Neural cell (in vitro differentiated cells): ENCODE data around the gene SPATA13. TPM values are rescaled to one million over a fixed set of nuclear protein-coding genes. Genes with fewer than 3 reads are reported as not detected.
A peak's percentile ranks its signal among the peaks of the same experiment; 100 is the strongest.
"Not testable (repeated sequence)": the region's sequence is repeated elsewhere in the genome, so short reads cannot be mapped to it uniquely, and the experiment has no call there.

ENCODE experiments used
- H2AFZ ChIP-seq: fragments of 200-600, 300-800 bp; sonication (generic), shearing (Covaris generic); 2 replicates; pipeline ENCODE4 v1.6.0; 2014; ENCODE audit warnings: low read depth, mild to moderate bottlenecking, antibody characterized with exemption, low read length, moderate library complexity
- H3F3A ChIP-seq: fragments of 200-600 bp; shearing (Covaris generic); 2 replicates; pipeline ENCODE4 v1.6.1; 2016; ENCODE audit warnings: mild to moderate bottlenecking, moderate library complexity, mixed read lengths, antibody characterized with exemption, low read length; ENCODE audit not compliant: insufficient read depth, poor library complexity, severe bottlenecking
- H3K27ac ChIP-seq: fragments of 200-600, 300-800 bp; sonication (generic), shearing (Covaris generic); 2 replicates; pipeline ENCODE4 v1.5.1; 2014; ENCODE audit warnings: mild to moderate bottlenecking, low read length, moderate library complexity
- H3K27me3 ChIP-seq: fragments of 300-800, 200-600 bp; sonication (generic), shearing (Covaris generic); 2 replicates; pipeline ENCODE4 v1.6.0; 2014; ENCODE audit warnings: mild to moderate bottlenecking, low read depth, low read length, moderate library complexity; ENCODE audit not compliant: insufficient read depth
- H3K36me3 ChIP-seq: fragments of 300-800, 200-600 bp; sonication (generic), shearing (Covaris generic); 2 replicates; pipeline ENCODE4 v1.5.1; 2014; ENCODE audit warnings: mild to moderate bottlenecking, antibody characterized with exemption, low read length, moderate library complexity; ENCODE audit not compliant: insufficient read depth
- H3K4me2 ChIP-seq: fragments of 300-800, 200-600 bp; sonication (generic), shearing (Covaris generic); 2 replicates; pipeline ENCODE4 v1.6.0; 2014; ENCODE audit warnings: mild to moderate bottlenecking, low read length
- H3K4me3 ChIP-seq: fragments of 300-800, 200-600 bp; sonication (generic), shearing (Covaris generic); 2 replicates; pipeline ENCODE4 v1.5.1; 2014; ENCODE audit warnings: mild to moderate bottlenecking, low read length, moderate library complexity
- H3K79me2 ChIP-seq: fragments of 200-600 bp; shearing (Covaris generic); replicated peaks from 2 replicates; pipeline ENCODE4 v1.6.0; 2014; ENCODE audit warnings: mild to moderate bottlenecking, low read length, moderate library complexity; ENCODE audit not compliant: insufficient read depth
- H3K9ac ChIP-seq: fragments of 300-800, 200-600 bp; sonication (generic), shearing (Covaris generic); 2 replicates; pipeline ENCODE4 v1.6.1; 2016; ENCODE audit warnings: mild to moderate bottlenecking, low read length, mixed read lengths
- H3K9me2 ChIP-seq: fragments of 200-600 bp; shearing (Covaris generic); 2 replicates; pipeline ENCODE4 v1.6.1; 2016; ENCODE audit warnings: mild to moderate bottlenecking, low read length, mixed read lengths; ENCODE audit not compliant: insufficient read depth
- H3K9me3 ChIP-seq: fragments of 200-600, 300-800 bp; sonication (generic), shearing (Covaris generic); 2 replicates; pipeline ENCODE4 v1.6.1; 2016; ENCODE audit warnings: mild to moderate bottlenecking, mixed run types, low read length, moderate library complexity, mixed read lengths
- H4K20me1 ChIP-seq: fragments of 200-600 bp; shearing (Covaris generic); 2 replicates; pipeline ENCODE4 v1.6.1; 2016; ENCODE audit warnings: mild to moderate bottlenecking, mixed run types; ENCODE audit not compliant: insufficient read depth
- EP300 ChIP-seq: fragments of 450-650 bp; conservative IDR thresholded peaks from 2 replicates; pipeline ENCODE4 v1.6.1; 2014; ENCODE audit warnings: antibody characterized with exemption, mild to moderate bottlenecking, moderate library complexity; ENCODE audit not compliant: poor library complexity, severe bottlenecking
- EZH2 ChIP-seq: fragments of 200-600, 300-800 bp; shearing (Covaris generic), sonication (generic); IDR thresholded peaks from 2 replicates; pipeline ENCODE4 v1.6.1; 2014; ENCODE audit warnings: antibody characterized with exemption, low read length, borderline replicate concordance, mild to moderate bottlenecking; ENCODE audit not compliant: insufficient read depth, poor library complexity, severe bottlenecking
- MXI1 ChIP-seq: fragments of 450-650 bp; conservative IDR thresholded peaks from 2 replicates; pipeline ENCODE4 v1.6.1; 2014; ENCODE audit warnings: antibody characterized with exemption, mild to moderate bottlenecking; ENCODE audit not compliant: poor library complexity, severe bottlenecking
- POLR2AphosphoS5 ChIP-seq: IDR thresholded peaks from 2 replicates; pipeline ENCODE4 v1.6.1; 2012
- RAD21 ChIP-seq: fragments of 450-650 bp; conservative IDR thresholded peaks from 2 replicates; pipeline ENCODE4 v1.6.1; 2014; ENCODE audit warnings: antibody characterized with exemption, mild to moderate bottlenecking, moderate library complexity
- SMC3 ChIP-seq: fragments of 450-650 bp; conservative IDR thresholded peaks from 2 replicates; pipeline ENCODE4 v1.6.1; 2014; ENCODE audit warnings: antibody characterized with exemption, mild to moderate bottlenecking, moderate library complexity; ENCODE audit not compliant: poor library complexity
- TAF1 ChIP-seq: IDR thresholded peaks from 2 replicates; pipeline ENCODE4 v1.6.1; 2012; ENCODE audit warnings: low read depth
- polyA plus RNA-seq: library from polyadenylated mRNA; depleted of rRNA; stranded (reverse); fragments of >200 nt; gene quantifications from 2 replicates; pipeline ENCODE4 v1.2.3, GENCODE V29; 2014
- TF ChIP-seq, protein P1 (sequence below): IDR thresholded peaks from 2 replicates; pipeline ENCODE4 v1.6.1; 2012; ENCODE audit warnings: borderline replicate concordance
- TF ChIP-seq, protein P2 (sequence below): fragments of 450-650 bp; IDR thresholded peaks from 2 replicates; pipeline ENCODE4 v1.5.1; 2014; ENCODE audit warnings: antibody characterized with exemption, mild to moderate bottlenecking, moderate library complexity; ENCODE audit not compliant: poor library complexity, severe bottlenecking

Gene SPATA13
- polyA plus RNA-seq, 1 donor from 2014 or later: 15.5 TPM

DNA sequence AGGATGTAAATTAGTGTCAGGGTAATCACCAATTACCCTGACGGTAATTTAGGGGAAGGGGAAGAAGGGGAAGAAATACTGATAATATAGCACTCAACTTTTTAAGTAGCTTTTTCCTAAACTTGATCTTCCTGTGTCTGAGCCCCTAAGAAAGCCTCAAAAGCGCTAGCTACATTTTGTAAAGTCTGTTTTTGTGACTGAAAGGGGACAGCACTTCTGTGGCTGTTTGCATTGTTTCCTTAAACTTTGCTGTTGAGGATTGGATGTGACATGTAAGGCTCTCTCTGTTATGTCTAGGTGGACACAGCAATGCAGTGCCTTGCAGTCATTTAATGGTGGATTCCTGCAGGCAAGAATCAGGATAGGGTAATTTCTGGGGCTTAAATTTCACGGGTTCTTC lies 42.8 kb downstream of the SPATA13 start:
- H3K36me3 ChIP-seq: no peaks in the 10 kb centered on the region
- no peak overlapping the region for H3K27ac ChIP-seq
- no peak overlapping the region for H3K9ac ChIP-seq
- TF ChIP-seq EP300 (no peak), MXI1 (no peak), EZH2 (no peak), TAF1 (no peak), POLR2AphosphoS5 (no peak), RAD21 (no peak), SMC3 (no peak)
- TF ChIP-seq, protein P1, sequence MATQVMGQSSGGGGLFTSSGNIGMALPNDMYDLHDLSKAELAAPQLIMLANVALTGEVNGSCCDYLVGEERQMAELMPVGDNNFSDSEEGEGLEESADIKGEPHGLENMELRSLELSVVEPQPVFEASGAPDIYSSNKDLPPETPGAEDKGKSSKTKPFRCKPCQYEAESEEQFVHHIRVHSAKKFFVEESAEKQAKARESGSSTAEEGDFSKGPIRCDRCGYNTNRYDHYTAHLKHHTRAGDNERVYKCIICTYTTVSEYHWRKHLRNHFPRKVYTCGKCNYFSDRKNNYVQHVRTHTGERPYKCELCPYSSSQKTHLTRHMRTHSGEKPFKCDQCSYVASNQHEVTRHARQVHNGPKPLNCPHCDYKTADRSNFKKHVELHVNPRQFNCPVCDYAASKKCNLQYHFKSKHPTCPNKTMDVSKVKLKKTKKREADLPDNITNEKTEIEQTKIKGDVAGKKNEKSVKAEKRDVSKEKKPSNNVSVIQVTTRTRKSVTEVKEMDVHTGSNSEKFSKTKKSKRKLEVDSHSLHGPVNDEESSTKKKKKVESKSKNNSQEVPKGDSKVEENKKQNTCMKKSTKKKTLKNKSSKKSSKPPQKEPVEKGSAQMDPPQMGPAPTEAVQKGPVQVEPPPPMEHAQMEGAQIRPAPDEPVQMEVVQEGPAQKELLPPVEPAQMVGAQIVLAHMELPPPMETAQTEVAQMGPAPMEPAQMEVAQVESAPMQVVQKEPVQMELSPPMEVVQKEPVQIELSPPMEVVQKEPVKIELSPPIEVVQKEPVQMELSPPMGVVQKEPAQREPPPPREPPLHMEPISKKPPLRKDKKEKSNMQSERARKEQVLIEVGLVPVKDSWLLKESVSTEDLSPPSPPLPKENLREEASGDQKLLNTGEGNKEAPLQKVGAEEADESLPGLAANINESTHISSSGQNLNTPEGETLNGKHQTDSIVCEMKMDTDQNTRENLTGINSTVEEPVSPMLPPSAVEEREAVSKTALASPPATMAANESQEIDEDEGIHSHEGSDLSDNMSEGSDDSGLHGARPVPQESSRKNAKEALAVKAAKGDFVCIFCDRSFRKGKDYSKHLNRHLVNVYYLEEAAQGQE: no peak
- TF ChIP-seq, protein P2, sequence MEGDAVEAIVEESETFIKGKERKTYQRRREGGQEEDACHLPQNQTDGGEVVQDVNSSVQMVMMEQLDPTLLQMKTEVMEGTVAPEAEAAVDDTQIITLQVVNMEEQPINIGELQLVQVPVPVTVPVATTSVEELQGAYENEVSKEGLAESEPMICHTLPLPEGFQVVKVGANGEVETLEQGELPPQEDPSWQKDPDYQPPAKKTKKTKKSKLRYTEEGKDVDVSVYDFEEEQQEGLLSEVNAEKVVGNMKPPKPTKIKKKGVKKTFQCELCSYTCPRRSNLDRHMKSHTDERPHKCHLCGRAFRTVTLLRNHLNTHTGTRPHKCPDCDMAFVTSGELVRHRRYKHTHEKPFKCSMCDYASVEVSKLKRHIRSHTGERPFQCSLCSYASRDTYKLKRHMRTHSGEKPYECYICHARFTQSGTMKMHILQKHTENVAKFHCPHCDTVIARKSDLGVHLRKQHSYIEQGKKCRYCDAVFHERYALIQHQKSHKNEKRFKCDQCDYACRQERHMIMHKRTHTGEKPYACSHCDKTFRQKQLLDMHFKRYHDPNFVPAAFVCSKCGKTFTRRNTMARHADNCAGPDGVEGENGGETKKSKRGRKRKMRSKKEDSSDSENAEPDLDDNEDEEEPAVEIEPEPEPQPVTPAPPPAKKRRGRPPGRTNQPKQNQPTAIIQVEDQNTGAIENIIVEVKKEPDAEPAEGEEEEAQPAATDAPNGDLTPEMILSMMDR: no peak
- H3F3A ChIP-seq: peaks cover 9% of the 10 kb centered on the region
- no peaks in the 10 kb centered on the region for H3K27me3 ChIP-seq
- H2AFZ ChIP-seq: no peak overlapping the region
- H3K79me2 ChIP-seq: no peaks in the 10 kb centered on the region
- no peaks in the 10 kb centered on the region for H3K9me2 ChIP-seq
- no peak overlapping the region for H3K4me3 ChIP-seq
- peak overlapping the region; percentile 49 for H3K4me2 ChIP-seq
- no peaks in the 10 kb centered on the region for H3K9me3 ChIP-seq
- H4K20me1 ChIP-seq: no peaks in the 10 kb centered on the region

DNA sequence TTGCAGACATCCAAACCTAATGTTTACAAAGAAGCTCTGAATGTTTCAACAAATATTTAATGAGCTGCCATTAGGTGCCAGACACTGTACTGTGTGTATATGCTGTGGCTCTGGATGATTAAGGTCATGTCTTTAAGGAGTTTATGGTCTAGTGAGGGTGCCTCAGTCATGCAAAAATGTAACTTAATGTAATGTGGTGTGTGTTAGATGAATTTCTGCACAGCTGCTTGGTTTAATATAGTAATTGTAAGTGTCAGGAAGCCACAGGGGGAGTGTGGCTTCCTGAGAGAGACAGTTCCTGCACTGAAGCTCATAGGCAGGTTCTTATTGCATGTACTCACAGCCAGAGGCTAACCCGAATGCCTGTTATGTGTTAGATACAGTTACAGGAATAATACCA lies 43.3 kb downstream of the SPATA13 start:
- Histone ChIP-seq H3K4me3 (peak overlapping the region; percentile 26), H4K20me1 (no peaks in the 10 kb centered on the region), H3K36me3 (no peaks in the 10 kb centered on the region), H3K79me2 (no peaks in the 10 kb centered on the region), H3K27ac (peak overlapping the region; percentile 29), H3K9ac (peak overlapping the region; percentile 18), H3K9me3 (no peaks in the 10 kb centered on the region), H2AFZ (no peak overlapping the region), H3K4me2 (peak overlapping the region; percentile 49), H3F3A (peaks cover 9% of the 10 kb centered on the region), H3K9me2 (no peaks in the 10 kb centered on the region), H3K27me3 (no peaks in the 10 kb centered on the region)
- TF ChIP-seq TAF1: no peak
- peak; percentile 26 for TF ChIP-seq EP300

DNA sequence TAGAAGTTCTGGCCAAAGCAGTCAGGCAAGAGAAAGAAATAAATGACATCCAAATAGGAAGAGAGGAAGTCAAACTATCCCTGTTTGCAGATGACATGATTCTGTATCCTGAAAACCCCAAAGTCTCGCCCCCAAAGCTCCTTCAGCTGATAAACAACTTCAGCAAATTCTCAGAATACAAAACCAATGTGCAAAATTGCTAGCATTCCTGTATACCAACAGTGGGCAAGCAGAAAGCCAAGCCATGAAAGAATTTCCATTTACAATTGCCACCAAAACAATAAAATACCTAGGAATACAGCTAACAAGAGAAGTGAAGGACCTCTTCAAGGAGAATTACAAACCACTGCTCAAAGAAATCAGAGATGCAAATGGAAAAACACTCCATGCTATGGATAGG lies 44.6 kb downstream of the SPATA13 start:
- not testable (repeated sequence) for H3K79me2 ChIP-seq, H3K9ac ChIP-seq, H3K27me3 ChIP-seq, H3K9me3 ChIP-seq, H3K27ac ChIP-seq, H3K4me3 ChIP-seq, H3K4me2 ChIP-seq, H3K9me2 ChIP-seq, H4K20me1 ChIP-seq, H3F3A ChIP-seq, H3K36me3 ChIP-seq, H2AFZ ChIP-seq
